Testis (tissue), 2 donors: ENCODE measurements around the gene LY6G5C.

Experiments
- CTCF ChIP-seq, 3 experiments: fragments of 450-650 bp in 2 of 3; fragments of 200-600 bp in 1 of 3; sonication (generic) in 1 of 3; IDR thresholded peaks; one replicate each; pipeline ENCODE4 v1.5.1; 2016 to 2019; ENCODE audit warnings: antibody characterized with exemption in 3 of 3, mild to moderate bottlenecking in 2 of 3, moderate library complexity in 1 of 3
- POLR2A ChIP-seq: fragments of 450-650 bp; IDR thresholded peaks from one replicate; pipeline ENCODE4 v1.6.1; 2017; ENCODE audit warnings: antibody characterized with exemption, mild to moderate bottlenecking, moderate library complexity

- TF ChIP-seq CTCF (IDR thresholded peaks at IDR 0.05), result no peak
- no peak for TF ChIP-seq POLR2A
These were observed 11.5 kb upstream of the LY6G5C start for GRCh38 chr6:31692353-31692752.
